Bronchial epithelial cell (primary cell): ENCODE results near the gene ADAMTS4. TPM values are rescaled to one million over a fixed set of nuclear protein-coding genes. Genes with fewer than 3 reads are reported as not detected.

Experiments
- DNase-seq: peaks from one replicate; pipeline ENCODE4 v3.0.0-alpha.2; 2010; ENCODE audit warnings: low read depth
- FAIRE-seq: peaks from 2 replicates; lab custom pipeline; 2011; peaks lifted over from hg19 to GRCh38; lab: Jason Lieb, UNC
- H3K27me3 ChIP-seq: 2 replicates; pipeline ENCODE4 v1.5.1; 2011; ENCODE audit warnings: low read length; ENCODE audit not compliant: control insufficient read depth, insufficient read depth
- H3K36me3 ChIP-seq: 2 replicates; pipeline ENCODE4 v1.5.1; 2011; ENCODE audit warnings: low read length; ENCODE audit not compliant: control insufficient read depth, insufficient read depth
- H3K4me3 ChIP-seq: 2 replicates; pipeline ENCODE4 v1.5.1; 2011; ENCODE audit warnings: mild to moderate bottlenecking, low read depth, low read length, control low read depth
- total RNA-seq: library from RNA; depleted of rRNA; stranded (reverse); fragments of >200 nt; gene quantifications from 2 replicates; pipeline ENCODE4 v1.2.1, GENCODE V29; 2014
- TF ChIP-seq, protein P1 (sequence below): IDR thresholded peaks from 2 replicates; pipeline ENCODE4 v1.5.1; 2011; ENCODE audit warnings: mild to moderate bottlenecking, moderate library complexity, low read length, control low read depth, inconsistent platforms; ENCODE audit not compliant: insufficient read depth, severe bottlenecking

Gene ADAMTS4
- total RNA-seq, 1 donor from 2014 or later: under 0.01 TPM

DNA sequence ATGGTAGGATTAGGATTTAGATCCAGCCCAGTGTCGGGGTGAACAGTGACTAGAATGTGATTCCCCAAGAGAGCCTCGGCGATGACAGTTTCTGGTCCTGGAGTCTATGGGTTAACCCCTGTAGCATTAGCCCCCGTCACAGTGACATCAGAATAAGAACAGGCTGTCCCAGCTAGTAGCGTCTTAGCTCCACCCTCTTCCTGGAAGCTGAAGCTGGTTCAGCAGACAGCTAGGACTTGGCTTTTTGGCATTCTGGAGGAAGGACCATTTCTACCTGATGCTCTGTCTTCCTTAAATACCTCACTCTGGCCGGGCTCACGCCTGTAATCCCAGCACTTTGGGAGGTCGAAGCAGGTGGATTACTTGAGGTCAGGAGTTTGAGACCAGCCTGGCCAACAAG lies 8.3 kb upstream of the ADAMTS4 start:
- FAIRE-seq (no peak), DNase-seq (no peak)
- H3K36me3 ChIP-seq: peaks cover 29% of the 10 kb centered on the region
- TF ChIP-seq, protein P1, sequence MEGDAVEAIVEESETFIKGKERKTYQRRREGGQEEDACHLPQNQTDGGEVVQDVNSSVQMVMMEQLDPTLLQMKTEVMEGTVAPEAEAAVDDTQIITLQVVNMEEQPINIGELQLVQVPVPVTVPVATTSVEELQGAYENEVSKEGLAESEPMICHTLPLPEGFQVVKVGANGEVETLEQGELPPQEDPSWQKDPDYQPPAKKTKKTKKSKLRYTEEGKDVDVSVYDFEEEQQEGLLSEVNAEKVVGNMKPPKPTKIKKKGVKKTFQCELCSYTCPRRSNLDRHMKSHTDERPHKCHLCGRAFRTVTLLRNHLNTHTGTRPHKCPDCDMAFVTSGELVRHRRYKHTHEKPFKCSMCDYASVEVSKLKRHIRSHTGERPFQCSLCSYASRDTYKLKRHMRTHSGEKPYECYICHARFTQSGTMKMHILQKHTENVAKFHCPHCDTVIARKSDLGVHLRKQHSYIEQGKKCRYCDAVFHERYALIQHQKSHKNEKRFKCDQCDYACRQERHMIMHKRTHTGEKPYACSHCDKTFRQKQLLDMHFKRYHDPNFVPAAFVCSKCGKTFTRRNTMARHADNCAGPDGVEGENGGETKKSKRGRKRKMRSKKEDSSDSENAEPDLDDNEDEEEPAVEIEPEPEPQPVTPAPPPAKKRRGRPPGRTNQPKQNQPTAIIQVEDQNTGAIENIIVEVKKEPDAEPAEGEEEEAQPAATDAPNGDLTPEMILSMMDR: no peak
- H3K27me3 ChIP-seq: no peaks in the 10 kb centered on the region
- H3K4me3 ChIP-seq: no peak overlapping the region

DNA sequence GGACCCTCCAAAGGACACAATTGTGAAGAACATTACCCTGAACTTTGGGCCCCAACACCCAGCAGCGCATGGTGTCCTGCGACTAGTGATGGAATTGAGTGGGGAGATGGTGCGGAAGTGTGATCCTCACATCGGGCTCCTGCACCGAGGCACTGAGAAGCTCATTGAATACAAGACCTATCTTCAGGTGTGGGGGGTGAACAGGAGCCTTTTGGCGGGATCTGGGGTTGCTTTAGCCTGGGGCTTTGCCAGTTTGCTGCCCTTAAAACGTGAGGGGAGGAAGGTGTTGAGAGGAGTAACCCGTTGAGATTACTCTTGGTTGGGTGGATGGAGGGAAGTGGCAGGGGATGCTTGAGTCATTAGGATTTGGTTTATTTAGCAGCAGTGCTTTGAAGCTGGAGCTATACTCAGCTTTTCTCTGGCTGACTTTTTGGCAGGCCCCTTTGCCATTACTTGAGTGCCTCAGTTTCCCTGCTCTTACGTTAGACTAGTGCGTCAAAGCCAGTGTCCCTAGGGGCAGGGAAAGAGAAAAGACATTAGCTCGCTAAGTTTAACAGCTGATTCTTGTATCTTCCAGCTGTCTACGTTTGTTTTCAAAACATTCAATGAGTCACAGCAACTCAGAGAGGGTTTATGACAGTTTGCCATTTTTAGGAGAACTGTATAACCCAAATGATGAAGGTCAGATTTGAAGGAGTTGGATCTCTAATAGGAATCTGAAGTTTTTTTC lies 7.7 kb upstream of the ADAMTS4 start:
- TF ChIP-seq, protein P1: no peak
- no peak for DNase-seq
- H3K36me3 ChIP-seq: peaks cover 24% of the 10 kb centered on the region

DNA sequence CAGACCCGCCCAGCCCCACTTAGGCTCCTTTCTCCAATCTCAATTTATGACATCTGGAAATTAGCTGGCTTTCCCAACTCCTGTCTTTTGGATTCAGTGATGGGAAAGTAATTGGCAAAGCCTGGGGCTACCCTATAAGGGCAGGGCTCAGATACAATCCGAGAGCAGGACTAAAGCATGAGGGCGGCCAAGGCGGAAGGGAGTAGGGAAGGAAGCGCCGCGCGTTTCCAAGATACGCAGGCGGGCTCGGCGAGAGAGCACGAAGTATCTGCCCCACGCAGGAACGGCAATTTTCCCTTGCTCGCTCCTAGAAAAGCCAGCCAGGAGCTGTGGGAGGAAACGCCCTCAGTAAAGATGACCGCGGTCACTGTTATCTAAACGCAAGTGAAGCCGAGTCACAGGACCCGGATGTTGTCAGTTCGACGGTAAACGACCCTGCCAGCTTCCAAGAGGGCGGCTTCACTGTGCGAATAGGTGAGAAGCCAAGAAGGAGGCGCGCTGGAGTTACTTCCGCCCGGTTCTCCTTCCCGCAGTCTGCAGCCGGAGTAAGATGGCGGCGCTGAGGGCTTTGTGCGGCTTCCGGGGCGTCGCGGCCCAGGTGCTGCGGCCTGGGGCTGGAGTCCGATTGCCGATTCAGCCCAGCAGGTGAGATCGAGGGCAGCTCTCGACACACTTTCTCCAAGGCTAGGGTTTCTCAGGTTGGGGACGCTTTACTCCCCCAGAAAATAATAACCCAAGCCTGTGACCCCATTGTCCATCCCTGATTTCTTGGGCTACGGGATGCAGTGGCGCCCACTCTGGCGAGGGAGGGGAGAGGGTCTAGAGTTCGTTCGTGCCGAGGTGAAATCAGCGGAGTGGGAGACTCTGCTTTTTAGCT lies 3.2 kb upstream of the ADAMTS4 start, which contains the start of gene NDUFS2:
TSS of gene NDUFS2 (plus strand) at position 532 of the 877 bp plus-strand sequence. CDS start at position 551, 19 bp downstream.
- TF ChIP-seq, protein P1: peak; percentile 26
- Histone ChIP-seq H3K36me3 (peaks cover 10% of the 10 kb centered on the region), H3K27me3 (no peaks in the 10 kb centered on the region), H3K4me3 (peak within 1 kb of the TSS; percentile 71)
- DNase-seq (peak; percentile 97), FAIRE-seq (peak; percentile 64)

More for the DNA sequence above, 7.7 kb upstream of the ADAMTS4 start:
- Histone ChIP-seq H3K27me3 (no peaks in the 10 kb centered on the region), H3K4me3 (no peak overlapping the region)
- no peak for FAIRE-seq

DNA sequence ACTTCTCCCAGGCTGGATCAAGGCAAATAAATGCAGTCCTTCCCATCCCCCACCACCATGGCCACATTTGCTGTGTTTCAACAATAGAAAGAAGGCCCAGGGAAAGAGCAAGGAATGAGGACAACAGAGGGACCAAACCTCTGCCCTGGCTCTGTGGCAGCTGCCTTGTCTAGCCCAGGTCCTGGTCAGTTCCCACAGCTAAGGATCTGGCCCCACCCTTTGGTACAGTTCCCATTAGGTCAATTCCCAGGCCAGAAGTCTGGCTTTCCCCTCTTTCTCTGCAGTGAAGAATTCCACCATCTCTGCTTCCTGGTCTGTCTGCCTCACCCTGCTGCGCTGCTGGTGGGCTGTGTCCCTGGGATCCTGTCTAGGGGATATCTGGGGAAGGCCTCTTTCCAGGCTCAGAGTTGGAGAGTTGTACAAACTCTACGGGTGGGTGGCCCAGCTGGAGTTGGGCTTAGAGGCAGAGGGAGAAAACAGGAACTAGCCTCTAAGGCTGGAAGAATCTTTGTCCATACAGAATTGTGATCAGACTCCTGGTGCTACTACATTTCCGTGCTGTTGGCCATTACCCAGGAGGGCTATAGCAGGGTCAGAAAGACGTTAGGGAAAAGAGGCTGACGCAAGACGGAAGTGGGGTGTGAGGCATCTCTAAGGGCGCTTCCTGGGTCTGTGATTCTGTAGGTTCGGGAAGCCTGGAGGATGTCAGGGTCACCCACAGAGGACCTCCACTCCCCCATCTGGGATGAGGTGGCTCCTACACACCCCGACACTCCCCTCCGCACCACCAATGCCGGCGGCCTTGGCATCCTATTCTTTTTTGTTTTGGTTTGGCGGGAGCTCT lies 2.4 kb upstream of the ADAMTS4 start:
- TF ChIP-seq, protein P1: no peak
- DNase-seq (no peak), FAIRE-seq (no peak)
- no peaks in the 10 kb centered on the region for H3K27me3 ChIP-seq
- H3K4me3 ChIP-seq: no peak overlapping the region
- H3K36me3 ChIP-seq: peaks cover 3% of the 10 kb centered on the region

DNA sequence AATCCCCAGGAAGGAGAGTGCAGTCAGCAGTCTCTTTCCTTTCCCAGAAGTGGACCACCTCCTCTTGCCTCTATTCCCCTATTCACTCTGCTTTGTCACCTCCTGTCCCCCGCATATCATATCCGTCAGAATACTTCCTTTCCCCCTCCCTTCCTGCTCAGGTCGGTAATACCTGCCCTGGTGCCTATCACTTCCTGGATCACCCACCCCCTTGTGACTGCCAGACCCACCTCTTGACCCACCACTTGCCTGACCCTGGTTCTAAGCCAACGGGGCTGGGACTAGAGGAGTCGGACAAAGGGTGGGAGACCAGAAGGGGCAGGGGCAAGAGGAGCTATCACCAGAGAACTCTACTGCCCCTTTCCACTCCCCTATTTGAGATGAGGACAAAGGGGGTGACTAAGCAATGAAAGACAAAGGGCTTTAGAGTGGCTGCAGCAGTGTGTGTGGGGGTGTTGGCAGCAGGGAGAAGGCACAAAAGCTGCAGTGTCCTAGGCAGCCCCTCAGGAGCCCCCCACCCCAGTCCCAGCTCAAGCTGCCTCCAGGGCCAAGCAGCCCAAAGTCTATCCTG lies 1.7 kb upstream of the ADAMTS4 start:
- TF ChIP-seq, protein P1: no peak
- peaks cover 3% of the 10 kb centered on the region for H3K36me3 ChIP-seq
- H3K4me3 ChIP-seq: no peak overlapping the region
- no peaks in the 10 kb centered on the region for H3K27me3 ChIP-seq
- no peak for FAIRE-seq
- DNase-seq: no peak
